HEK293T (cell line): ENCODE results near the gene SH3GL3.

Experiments used
- CTCF ChIA-PET: fragments of 350-600 bp; formaldehyde crosslinking; extraction: SDS; loops from one replicate; lab custom pipeline; 2021; ENCODE audit warnings: antibody characterized with exemption, inconsistent platforms; lab: Yijun Ruan, JAX
- POLR2A ChIA-PET: fragments of 350-600 bp; formaldehyde crosslinking; extraction: SDS; loops from one replicate; lab custom pipeline; 2020; ENCODE audit warnings: antibody characterized with exemption, inconsistent platforms; lab: Yijun Ruan, JAX
- DNase-seq: peaks from one replicate; pipeline ENCODE4 v3.0.0; 2012; ENCODE audit warnings: mixed read lengths; ENCODE audit errors: extremely low spot score
- ARNT ChIP-seq: fragments of 450-650 bp; IDR thresholded peaks from 2 replicates; pipeline ENCODE4 v1.6.1; 2017; ENCODE audit warnings: mild to moderate bottlenecking
- BHLHE40 ChIP-seq: fragments of 450-650 bp; IDR thresholded peaks from 2 replicates; pipeline ENCODE4 v1.6.1; 2016; ENCODE audit warnings: mild to moderate bottlenecking, moderate library complexity, borderline replicate concordance
- CTBP1 ChIP-seq: fragments of 450-650 bp; IDR thresholded peaks from 2 replicates; pipeline ENCODE4 v1.6.1; 2016; ENCODE audit warnings: borderline replicate concordance
- ELF4 ChIP-seq: fragments of 450-650 bp; IDR thresholded peaks from 2 replicates; pipeline ENCODE4 v1.6.1; 2017; ENCODE audit warnings: antibody characterized with exemption
- FOXA1 ChIP-seq: fragments of 450-650 bp; IDR thresholded peaks from 2 replicates; pipeline ENCODE4 v1.6.1; 2016; ENCODE audit warnings: mild to moderate bottlenecking
- FOXK2 ChIP-seq: fragments of 450-650 bp; IDR thresholded peaks from 2 replicates; pipeline ENCODE4 v1.6.1; 2016; ENCODE audit warnings: mild to moderate bottlenecking
- FOXM1 ChIP-seq: fragments of 450-650 bp; IDR thresholded peaks from 2 replicates; pipeline ENCODE4 v1.6.1; 2017; ENCODE audit warnings: mild to moderate bottlenecking, borderline replicate concordance
- HDGF ChIP-seq: fragments of 450-650 bp; IDR thresholded peaks from 2 replicates; pipeline ENCODE4 v1.6.1; 2017; ENCODE audit warnings: antibody characterized with exemption, borderline replicate concordance
- L3MBTL2 ChIP-seq: fragments of 450-650 bp; conservative IDR thresholded peaks from 2 replicates; pipeline ENCODE4 v1.6.1; 2016; ENCODE audit warnings: mild to moderate bottlenecking
- LEF1 ChIP-seq: fragments of 450-650 bp; IDR thresholded peaks from 2 replicates; pipeline ENCODE4 v1.6.1; 2017; ENCODE audit warnings: mild to moderate bottlenecking, borderline replicate concordance
- NFRKB ChIP-seq: fragments of 450-650 bp; IDR thresholded peaks from 2 replicates; pipeline ENCODE4 v1.6.1; 2016; ENCODE audit warnings: mild to moderate bottlenecking, moderate library complexity
- SP1 ChIP-seq: fragments of 450-650 bp; IDR thresholded peaks from 2 replicates; pipeline ENCODE4 v1.6.1; 2017
- SUZ12 ChIP-seq: fragments of 450-650 bp; IDR thresholded peaks from 2 replicates; pipeline ENCODE4 v1.6.1; 2016; ENCODE audit warnings: mild to moderate bottlenecking
- TARDBP ChIP-seq: fragments of 450-650 bp; IDR thresholded peaks from 2 replicates; pipeline ENCODE4 v1.6.1; 2016
- ZNF384 ChIP-seq: fragments of 450-650 bp; IDR thresholded peaks from 2 replicates; pipeline ENCODE4 v1.6.1; 2016
- TF ChIP-seq, protein P1 (sequence below): fragments of 450-650 bp; IDR thresholded peaks from 2 replicates; pipeline ENCODE4 v1.6.1; 2016

The SH3GL3 gene

DNA sequence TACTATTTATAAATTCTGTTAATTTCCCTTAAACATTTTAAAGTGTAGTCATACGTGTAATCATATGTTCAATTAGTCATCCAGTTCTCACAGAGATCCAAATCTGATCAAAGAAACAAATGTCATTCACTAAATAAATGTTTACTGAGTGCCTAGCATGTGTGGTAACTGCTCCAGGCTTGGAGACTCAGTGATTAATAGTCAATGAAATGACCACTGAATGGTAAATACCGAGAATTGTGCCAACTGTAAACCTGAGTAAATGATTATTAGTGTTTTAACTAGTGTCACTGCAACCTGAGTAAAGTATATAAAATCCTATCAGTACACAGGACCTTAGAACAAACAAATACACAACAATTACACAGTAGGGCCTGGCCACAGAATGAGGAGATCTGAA is 52.3 kb downstream of the SH3GL3 start:
- POLR2A ChIA-PET: no interaction called here
- CTCF ChIA-PET: no interaction called here
- DNase-seq: no peak
- TF ChIP-seq SUZ12: no peak
- TF ChIP-seq, protein P1, sequence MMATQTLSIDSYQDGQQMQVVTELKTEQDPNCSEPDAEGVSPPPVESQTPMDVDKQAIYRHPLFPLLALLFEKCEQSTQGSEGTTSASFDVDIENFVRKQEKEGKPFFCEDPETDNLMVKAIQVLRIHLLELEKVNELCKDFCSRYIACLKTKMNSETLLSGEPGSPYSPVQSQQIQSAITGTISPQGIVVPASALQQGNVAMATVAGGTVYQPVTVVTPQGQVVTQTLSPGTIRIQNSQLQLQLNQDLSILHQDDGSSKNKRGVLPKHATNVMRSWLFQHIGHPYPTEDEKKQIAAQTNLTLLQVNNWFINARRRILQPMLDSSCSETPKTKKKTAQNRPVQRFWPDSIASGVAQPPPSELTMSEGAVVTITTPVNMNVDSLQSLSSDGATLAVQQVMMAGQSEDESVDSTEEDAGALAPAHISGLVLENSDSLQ: no peak
- no peak for TF ChIP-seq SP1
- no peak for TF ChIP-seq ARNT
- no peak for TF ChIP-seq LEF1
- TF ChIP-seq ELF4: no peak

DNA sequence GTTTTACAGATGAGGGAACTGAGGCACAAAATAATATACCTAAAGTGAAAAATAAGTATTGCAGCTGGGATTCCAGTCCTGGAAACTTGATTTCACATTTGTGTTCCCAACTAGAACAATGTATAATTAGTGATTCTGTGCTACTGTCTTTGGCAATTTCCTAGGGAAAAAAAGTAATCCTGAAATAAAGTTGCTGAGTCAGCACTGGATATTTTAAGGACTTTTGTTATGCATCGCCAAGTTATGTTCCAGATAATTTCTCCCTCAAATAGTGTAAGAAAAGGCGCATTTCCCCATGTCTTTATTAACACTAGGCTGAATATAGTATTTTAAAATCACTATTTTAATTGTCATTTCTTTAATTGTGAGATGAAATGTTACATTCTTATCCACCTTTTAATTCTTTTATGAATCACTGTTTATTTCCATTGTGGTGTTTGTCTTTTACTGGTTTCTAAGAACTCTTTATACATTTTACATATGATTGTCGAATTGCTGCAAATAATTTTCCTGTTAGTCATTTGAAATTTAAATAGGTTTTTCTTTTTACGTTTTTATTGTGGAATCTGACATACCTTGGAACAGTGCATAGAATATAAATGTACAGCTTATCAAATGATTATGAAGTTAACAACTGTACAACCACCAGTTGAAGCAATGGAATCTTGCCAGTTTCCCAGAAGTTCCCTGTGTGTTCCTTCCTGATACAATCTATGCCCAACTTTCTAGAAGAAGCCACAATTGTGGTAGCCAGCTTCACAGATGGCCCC is 56.6 kb downstream of the SH3GL3 start:
- POLR2A ChIA-PET: no interaction called here
- DNase-seq: no peak
- CTCF ChIA-PET: no interaction called here
- no peak for TF ChIP-seq TARDBP
- no peak for TF ChIP-seq NFRKB
- TF ChIP-seq ELF4: no peak
- no peak for TF ChIP-seq HDGF
- TF ChIP-seq SUZ12: no peak
- no peak for TF ChIP-seq FOXK2
- TF ChIP-seq BHLHE40: no peak
- TF ChIP-seq L3MBTL2: no peak
- no peak for TF ChIP-seq CTBP1
- no peak for TF ChIP-seq ZNF384

DNA sequence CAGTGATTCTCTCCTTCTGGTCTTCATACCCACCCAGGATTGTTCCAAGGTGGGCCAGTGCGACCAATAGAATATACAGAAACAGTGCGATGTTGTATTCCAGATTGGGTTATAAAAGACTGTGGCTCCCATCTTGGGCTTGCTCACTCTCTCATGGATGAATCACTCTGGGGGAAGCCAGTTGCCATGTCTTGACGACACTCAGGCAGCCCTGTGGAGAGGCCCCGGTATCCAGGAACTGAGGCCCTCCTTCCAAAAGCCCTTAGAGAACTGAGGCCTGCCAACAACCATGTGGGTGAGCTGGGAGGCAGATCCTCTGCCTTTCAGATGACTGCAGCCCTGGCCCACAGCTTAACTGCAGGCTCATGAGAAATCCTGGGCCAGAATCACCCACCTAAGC is 57.2 kb downstream of the SH3GL3 start:
- ChIA-PET CTCF (no interaction called here), POLR2A (no interaction called here)
- no peak for TF ChIP-seq ELF4
- DNase-seq: no peak

DNA sequence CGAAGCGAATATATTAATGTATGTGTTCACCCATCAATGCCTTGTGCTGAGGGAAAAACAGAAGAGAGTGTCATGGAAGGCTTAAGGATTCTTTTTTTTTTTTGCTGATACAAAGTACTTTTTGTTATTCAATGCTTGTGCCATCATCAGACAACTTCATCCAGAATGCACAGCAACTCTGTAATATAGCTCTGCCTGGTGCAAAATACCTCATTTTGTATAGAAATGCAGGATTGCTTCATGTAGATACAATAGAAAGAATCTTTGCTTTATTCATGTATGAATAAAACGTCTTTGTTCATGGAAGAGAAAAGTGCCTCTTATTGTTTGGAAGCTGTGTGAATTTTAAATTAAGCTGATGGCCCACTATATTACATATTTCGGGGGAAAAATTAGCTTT is 62.9 kb downstream of the SH3GL3 start:
- TF ChIP-seq TARDBP (no peak), SUZ12 (no peak), L3MBTL2 (no peak), NFRKB (no peak), FOXA1 (no peak), HDGF (no peak), LEF1 (no peak), ARNT (no peak)
- DNase-seq: no peak
- ChIA-PET CTCF (no interaction called here), POLR2A (no interaction called here)

DNA sequence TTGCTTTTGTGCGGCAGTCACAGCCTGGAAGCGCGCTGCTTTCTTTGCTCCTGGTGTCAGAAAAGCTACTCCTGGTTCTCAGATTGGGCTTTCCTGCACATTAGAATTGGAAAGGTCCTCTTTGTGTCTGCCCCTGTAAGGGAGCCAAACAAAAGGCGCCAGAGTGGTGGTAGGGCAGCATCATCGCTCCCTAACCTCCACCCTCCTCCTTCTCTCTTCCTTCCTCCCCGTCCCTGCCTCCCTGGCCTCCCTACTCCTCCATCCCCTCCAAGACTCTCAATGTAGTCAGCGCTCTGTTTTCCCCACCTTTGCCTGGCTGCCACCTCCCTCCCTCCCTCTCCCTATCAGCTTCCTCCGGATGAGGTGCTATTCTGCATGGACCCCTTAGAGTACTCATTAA is 65.3 kb downstream of the SH3GL3 start:
- ChIA-PET POLR2A (no interaction called here), CTCF (no interaction called here)
- no peak for DNase-seq
- TF ChIP-seq TARDBP: no peak

DNA sequence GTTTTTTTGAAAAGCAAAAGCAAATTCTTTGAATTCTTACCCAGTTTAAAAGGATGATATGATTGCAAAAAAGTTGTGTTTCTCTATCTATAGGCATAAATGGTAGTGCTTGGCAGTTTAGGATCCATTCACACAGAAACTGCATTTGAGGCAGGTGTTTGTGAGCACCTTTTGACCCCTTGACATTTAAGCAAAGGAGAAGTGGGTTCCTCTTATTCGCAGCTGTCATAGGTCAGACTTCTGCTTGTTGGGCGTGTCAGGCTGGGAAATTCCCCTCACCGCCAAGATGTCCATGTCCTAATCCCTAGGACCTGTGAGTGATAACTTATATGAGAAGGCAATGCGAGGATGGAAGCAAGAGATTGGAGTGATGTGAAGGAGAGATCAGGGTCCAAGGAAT is 67.4 kb downstream of the SH3GL3 start:
- DNase-seq: no peak
- CTCF ChIA-PET: no interaction called here
- POLR2A ChIA-PET: no interaction called here
- no peak for TF ChIP-seq SUZ12
- no peak for TF ChIP-seq ELF4
- TF ChIP-seq FOXK2: no peak
- TF ChIP-seq TARDBP: no peak
- TF ChIP-seq ARNT: no peak
- TF ChIP-seq FOXA1: no peak
- no peak for TF ChIP-seq CTBP1
- TF ChIP-seq HDGF: no peak
- no peak for TF ChIP-seq BHLHE40

DNA sequence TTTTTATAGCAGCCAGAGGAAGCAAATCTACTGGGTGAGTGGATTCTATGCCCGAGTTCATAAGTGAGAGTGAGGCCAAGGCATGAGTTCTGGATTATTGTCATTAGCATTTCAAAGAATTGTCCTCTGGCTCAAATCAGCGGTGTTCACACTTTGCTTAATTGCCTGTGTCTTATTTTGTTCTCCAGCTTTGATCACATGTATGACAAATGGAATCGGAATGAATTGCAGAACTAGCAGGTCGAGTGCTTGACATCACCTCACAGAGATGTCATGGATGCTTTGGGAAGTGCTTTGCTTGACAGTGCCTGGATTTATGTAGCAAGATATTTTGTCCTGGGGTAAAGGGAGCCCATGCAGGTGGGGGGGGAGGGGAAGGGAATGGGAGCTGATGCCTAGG is 68.0 kb downstream of the SH3GL3 start:
- ChIA-PET POLR2A (no interaction called here), CTCF (no interaction called here)
- no peak for DNase-seq
- TF ChIP-seq SUZ12: no peak
- TF ChIP-seq CTBP1: no peak
- no peak for TF ChIP-seq ELF4
- TF ChIP-seq ARNT: no peak
- no peak for TF ChIP-seq TARDBP
- TF ChIP-seq L3MBTL2: no peak
- TF ChIP-seq ZNF384: no peak
- no peak for TF ChIP-seq HDGF
- TF ChIP-seq SP1: no peak
- TF ChIP-seq FOXA1: no peak
- TF ChIP-seq FOXK2: no peak
- TF ChIP-seq NFRKB: no peak

DNA sequence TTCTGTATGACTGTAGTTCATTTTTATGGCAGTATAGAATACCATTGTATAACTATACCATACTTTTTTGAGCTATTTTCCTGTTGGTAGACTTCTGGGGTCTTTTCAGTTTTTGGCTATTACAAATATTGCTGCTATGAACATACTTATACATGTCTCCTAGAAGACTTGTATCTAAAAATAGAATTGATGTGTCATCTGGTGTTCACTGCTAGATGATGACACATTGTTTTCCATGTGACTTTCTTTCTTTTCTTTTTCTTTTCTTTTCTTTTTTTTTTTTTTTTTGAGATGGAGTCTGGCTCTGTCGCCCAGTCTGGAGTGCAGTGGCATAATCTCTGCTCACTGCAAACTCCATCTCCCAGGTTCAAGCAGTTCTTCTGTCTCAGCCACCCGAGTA is 69.8 kb downstream of the SH3GL3 start:
- ChIA-PET CTCF (no interaction called here), POLR2A (no interaction called here)
- TF ChIP-seq ELF4 (no peak), TARDBP (no peak), FOXA1 (no peak), LEF1 (no peak), ARNT (no peak), HDGF (no peak), SP1 (no peak), NFRKB (no peak), SUZ12 (no peak), L3MBTL2 (no peak), ZNF384 (no peak), CTBP1 (no peak), FOXM1 (no peak), BHLHE40 (no peak)
- DNase-seq: no peak
